Breast epithelium (tissue), 3 donors: ENCODE measurements around the gene CAPNS1.

Source experiments
- CTCF ChIP-seq, 3 donors: fragments of 450-650 bp; IDR thresholded peaks; one replicate each; pipeline ENCODE4 v1.5.1; 2016 to 2017; ENCODE audit warnings: antibody characterized with exemption in 3 of 3, mild to moderate bottlenecking in 3 of 3, moderate library complexity in 3 of 3
- POLR2AphosphoS5 ChIP-seq, 3 donors: sonication (generic); formaldehyde crosslinking; IDR thresholded peaks; one replicate each; pipeline ENCODE4 v1.6.1; 2017; ENCODE audit warnings: antibody characterized with exemption in 3 of 3

GRCh38 chr19:36144624-36145023 lies 4.8 kb downstream of the CAPNS1 start:
- TF ChIP-seq POLR2AphosphoS5 (IDR thresholded peaks at IDR 0.05) (no peak), CTCF (IDR thresholded peaks at IDR 0.05) (no peak)
